NT2/D1 (cell line): ENCODE measurements around the gene RYR2.

Source experiments
- SUZ12 ChIP-seq: IDR thresholded peaks from 2 replicates; pipeline ENCODE4 v1.6.1; 2011; ENCODE audit not compliant: insufficient read length, insufficient read depth; ENCODE audit errors: extremely low read depth
- YY1 ChIP-seq: IDR thresholded peaks from 2 replicates; pipeline ENCODE4 v1.6.1; 2011; ENCODE audit not compliant: insufficient read length, insufficient read depth
- ZNF274 ChIP-seq: IDR thresholded peaks from 2 replicates; pipeline ENCODE4 v1.6.1; 2011; ENCODE audit warnings: mild to moderate bottlenecking, low read depth, low read length

DNA sequence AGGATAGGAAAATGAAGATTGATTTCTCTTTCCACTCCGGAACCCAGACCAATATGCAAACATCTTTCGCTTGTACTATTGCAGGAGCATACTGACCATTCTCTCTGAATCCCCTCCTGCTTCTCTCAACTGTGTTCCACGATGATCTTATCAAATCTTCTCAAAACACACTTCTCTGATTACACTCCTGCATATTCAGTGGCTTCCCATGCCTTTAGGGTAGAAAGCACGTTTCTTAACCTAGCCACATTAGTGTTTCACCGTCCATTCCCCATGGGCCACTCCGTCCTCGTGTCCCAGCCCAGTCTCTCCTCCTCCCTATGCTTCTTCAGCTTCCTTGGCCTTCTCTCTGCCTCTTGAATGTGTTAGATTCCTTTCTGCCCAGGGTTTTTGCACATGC lies 650.3 kb downstream of the RYR2 start:
- no peak for TF ChIP-seq YY1
- no peak for TF ChIP-seq SUZ12
- TF ChIP-seq ZNF274: no peak
